Effector memory CD8-positive, alpha-beta T cell (primary cell): ENCODE data around the gene ASCL5.

Experiments
- ATAC-seq: fragments of 150-1000 bp; cut with Tn5 transposase; replicated peaks from 2 replicates; pipeline ENCODE4 v1.10.0; 2021; ENCODE audit warnings: mild to moderate bottlenecking, moderate library complexity
- DNase-seq, 3 experiments: peaks; one replicate each; pipeline ENCODE4 v3.0.0; 2021
- H3K27ac Mint-ChIP-seq, 2 donors: one replicate each; pipeline ENCODE4 v1.8.0; 2022; ENCODE audit warnings: mild to moderate bottlenecking in 2 of 2, mixed read lengths in 2 of 2, moderate library complexity in 2 of 2
- H3K27me3 Mint-ChIP-seq, 2 donors: one replicate each; pipeline ENCODE4 v1.8.0; 2022; ENCODE audit warnings: mixed read lengths in 2 of 2
- H3K36me3 Mint-ChIP-seq: one replicate; pipeline ENCODE4 v1.8.0; 2022; ENCODE audit warnings: mild to moderate bottlenecking, moderate library complexity, mixed read lengths; ENCODE audit not compliant: insufficient read depth
- H3K4me1 Mint-ChIP-seq, 2 donors: one replicate each; pipeline ENCODE4 v1.8.0; 2022; ENCODE audit warnings: low read depth in 2 of 2, mixed read lengths in 2 of 2
- H3K4me3 Mint-ChIP-seq, 2 donors: one replicate each; pipeline ENCODE4 v1.8.0; 2022; ENCODE audit warnings: mild to moderate bottlenecking in 2 of 2, mixed read lengths in 2 of 2, moderate library complexity in 2 of 2
- H3K9me3 Mint-ChIP-seq, 2 donors: one replicate each; pipeline ENCODE4 v1.8.0; 2022; ENCODE audit warnings: mixed read lengths in 2 of 2

The ASCL5 gene

DNA sequence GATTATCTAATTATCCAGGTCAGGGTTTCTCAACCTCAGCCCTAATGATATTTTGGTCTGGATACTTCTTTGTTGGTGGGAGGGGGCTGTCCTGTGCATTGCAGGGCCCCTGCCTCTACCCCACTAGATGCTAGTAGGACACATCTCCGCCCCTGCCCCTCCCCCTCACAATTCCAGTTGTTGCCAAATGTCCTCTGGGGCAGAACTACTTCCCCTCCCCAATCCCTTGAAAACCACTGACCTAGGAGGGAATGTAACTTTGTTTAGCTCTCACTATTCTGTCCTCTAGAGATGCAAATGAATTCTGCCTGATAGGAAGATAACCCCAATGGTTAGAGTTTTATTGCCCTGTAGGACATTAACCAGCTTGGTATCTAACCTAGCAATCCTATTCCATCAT lies 22.8 kb downstream of the ASCL5 start:
- peak overlapping the region in 1 of 2 donors; percentile 2 for H3K27ac Mint-ChIP-seq

DNA sequence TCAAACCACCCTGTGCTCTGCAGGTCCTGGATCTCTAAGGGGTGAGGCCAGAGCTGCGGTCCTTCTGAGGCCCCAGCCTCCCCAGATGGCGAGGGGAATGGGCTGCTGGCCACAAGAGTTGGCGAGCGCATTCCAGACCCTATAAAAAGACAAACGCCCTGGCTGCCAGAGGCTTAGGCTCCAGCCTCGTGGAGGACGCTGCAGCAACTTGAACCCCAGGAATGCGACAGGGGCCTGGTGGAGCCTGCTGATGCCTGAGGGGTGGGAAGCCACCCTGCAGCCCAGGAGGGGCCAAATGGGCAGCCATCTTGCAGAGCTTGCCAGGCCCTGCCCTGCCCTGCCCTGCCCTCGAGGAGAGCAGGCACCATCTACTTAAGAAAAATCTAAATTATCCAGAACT lies 23.3 kb downstream of the ASCL5 start:
- no peaks in the 10 kb centered on the region for H3K9me3 Mint-ChIP-seq
- H3K27me3 Mint-ChIP-seq = peaks cover 0 to 8% of the 10 kb centered on the region in 2 donors
- H3K4me3 Mint-ChIP-seq = no peak overlapping the region
- H3K27ac Mint-ChIP-seq = no peak overlapping the region
- no peaks in the 10 kb centered on the region for H3K36me3 Mint-ChIP-seq
- H3K4me1 Mint-ChIP-seq = no peaks in the 10 kb centered on the region
- DNase-seq = no peak
- ATAC-seq = no peak

More for the DNA sequence above, 22.8 kb downstream of the ASCL5 start:
- no peak for ATAC-seq
- no peak overlapping the region for H3K4me3 Mint-ChIP-seq
- no peaks in the 10 kb centered on the region for H3K9me3 Mint-ChIP-seq
- DNase-seq = no peak
- no peaks in the 10 kb centered on the region for H3K4me1 Mint-ChIP-seq
- no peaks in the 10 kb centered on the region for H3K36me3 Mint-ChIP-seq
- peaks cover 0 to 5% of the 10 kb centered on the region in 2 donors for H3K27me3 Mint-ChIP-seq

DNA sequence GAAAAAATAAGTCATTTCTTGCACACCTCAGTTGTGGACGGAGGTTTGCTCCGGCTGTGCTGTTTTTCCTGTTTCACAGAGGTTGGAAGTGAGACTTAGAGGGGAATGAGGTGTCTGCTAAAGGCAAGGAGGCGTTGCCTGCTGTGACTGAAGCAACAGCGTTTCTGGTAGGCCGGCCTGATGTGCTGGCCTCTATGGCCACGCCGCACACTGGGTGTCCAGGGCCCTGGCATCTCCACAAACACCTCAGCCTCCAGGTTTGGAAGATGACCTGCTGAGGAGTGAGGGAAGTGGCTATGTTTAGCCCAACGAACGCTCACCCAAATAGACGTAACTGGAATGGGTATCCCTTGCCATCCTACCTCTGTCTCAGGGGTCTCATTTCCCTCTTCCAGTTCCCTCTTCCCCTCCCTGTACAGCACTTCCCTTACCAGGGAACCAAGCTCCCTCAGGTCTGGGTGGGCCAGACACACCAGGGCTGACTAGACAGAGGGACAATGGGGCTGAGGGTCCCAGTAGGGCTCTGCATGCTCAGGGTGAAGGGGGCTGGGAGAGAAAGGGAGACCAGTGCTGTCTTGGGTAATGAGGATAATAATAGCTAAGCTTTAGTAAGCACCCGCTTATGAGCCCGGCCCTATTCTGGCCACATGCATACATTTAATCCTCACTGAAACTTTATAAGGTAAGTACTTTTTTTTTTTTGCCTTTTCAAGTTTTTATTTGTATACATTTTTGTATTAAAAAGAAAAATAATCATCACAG lies 26.6 kb downstream of the ASCL5 start:
- Mint-ChIP-seq H3K4me3 (no peak overlapping the region), H3K27ac (no peak overlapping the region), H3K36me3 (no peaks in the 10 kb centered on the region), H3K9me3 (no peaks in the 10 kb centered on the region), H3K27me3 (peaks cover 14 to 22% of the 10 kb centered on the region in 2 donors), H3K4me1 (no peaks in the 10 kb centered on the region)
- ATAC-seq (no peak), DNase-seq (no peak)

DNA sequence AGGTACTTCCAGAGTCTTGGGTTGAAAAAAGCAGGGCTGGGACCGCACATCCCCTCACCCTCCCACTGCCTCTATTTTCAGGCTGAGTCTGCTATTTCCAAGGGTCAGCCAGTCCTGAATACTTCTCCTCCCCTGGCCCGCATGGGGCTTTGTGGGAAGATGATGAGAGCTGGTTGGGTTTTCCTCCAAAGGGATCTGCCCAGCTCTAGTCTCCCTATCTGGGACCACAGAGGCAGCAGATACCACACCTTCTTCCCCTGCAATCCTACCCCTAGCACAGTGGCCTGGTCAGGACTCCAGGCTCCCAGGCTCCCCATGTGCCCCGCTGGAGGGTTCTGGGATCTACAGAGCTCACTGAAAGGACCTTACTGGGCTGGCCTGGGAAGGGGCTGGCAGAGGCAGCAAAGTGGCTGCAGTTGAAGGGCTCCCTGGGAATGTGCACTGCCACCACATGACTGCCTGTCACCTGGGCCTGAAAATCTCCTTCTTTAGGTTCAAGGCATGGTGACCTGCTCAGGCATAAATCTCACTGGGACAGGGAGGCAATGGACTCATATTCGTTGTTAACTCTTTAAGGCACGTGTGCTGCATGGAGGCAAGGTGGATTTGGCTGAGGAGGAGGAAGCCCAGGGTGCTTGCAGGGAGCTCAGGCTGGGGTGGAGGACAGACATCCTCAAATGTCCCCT lies 27.8 kb downstream of the ASCL5 start:
- no peak for ATAC-seq
- no peaks in the 10 kb centered on the region for H3K9me3 Mint-ChIP-seq

DNA sequence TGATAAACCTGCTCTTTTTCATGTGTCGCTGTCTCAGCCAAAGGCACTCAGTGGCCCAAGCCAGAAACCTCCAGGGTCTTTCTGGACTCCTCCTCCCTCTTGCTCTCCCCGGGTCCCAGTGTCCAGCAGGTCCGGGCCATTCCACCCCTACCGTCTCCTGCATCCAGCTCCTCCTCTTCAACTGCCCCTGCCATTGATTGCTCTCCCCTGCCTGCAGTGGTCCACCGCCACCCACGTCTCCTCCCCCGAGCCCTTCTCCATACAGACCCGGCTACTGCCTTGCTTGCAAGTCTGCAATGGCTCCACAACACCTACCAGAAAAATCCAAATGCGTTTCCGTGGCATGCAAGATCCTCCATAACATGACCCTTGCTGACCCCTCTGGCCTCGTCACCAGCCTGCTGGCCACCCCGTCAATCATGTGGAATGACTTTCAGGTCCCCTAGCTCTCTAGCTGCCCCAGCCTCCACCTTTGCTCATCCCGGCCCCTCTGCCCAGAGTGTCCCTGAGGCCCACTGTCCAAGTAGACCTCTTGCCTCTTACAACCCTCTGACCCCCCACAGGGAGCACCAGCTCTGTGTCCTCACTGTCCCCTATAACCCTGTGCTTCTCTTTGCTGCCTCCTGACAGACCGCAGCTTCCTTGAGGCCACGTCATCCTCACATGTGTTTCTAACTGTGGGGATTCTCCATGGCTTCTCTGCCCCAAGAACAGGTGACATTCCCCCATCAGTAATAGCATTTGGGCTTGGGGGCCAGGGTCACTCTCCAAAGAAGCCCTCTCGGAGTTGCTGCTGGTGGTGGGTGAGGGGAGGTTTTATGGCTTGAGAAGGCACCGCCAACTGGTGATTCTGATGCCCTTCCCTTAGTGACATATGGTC lies 29.8 kb downstream of the ASCL5 start:
- Mint-ChIP-seq H3K4me3 (no peak overlapping the region), H3K36me3 (no peaks in the 10 kb centered on the region), H3K27me3 (peaks cover 29 to 38% of the 10 kb centered on the region in 2 donors), H3K9me3 (no peaks in the 10 kb centered on the region), H3K4me1 (no peaks in the 10 kb centered on the region), H3K27ac (no peak overlapping the region)
- ATAC-seq = no peak
- DNase-seq = no peak

More for the DNA sequence above, 27.8 kb downstream of the ASCL5 start:
- no peaks in the 10 kb centered on the region for H3K4me1 Mint-ChIP-seq
- peaks cover 19 to 32% of the 10 kb centered on the region in 2 donors for H3K27me3 Mint-ChIP-seq
- H3K36me3 Mint-ChIP-seq = no peaks in the 10 kb centered on the region
- H3K27ac Mint-ChIP-seq = no peak overlapping the region
- no peak overlapping the region for H3K4me3 Mint-ChIP-seq
- no peak for DNase-seq

DNA sequence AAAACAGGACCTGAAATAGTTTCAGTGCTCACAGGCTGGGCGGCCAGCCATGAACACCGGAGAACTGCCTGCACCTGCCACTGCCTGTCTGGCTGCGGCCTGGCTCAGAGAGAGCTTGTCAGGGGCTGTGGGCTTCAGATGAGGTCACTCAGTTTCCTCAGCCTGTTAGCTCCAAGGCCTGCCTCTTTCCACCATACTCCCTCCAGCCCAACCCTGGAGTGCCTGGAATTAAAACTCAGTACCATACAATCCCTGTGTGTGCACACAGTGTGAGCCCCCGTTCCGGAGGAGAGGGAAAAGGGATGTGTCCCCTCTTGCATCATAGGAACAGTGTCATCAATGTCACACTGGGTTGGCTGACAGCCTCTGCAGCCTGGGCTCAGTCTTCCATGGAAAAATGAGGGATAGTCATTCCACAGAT lies 30.9 kb downstream of the ASCL5 start:
- Mint-ChIP-seq H3K27me3 (peaks cover 35 to 49% of the 10 kb centered on the region in 2 donors), H3K9me3 (no peaks in the 10 kb centered on the region), H3K27ac (no peak overlapping the region), H3K4me3 (no peak overlapping the region), H3K4me1 (no peaks in the 10 kb centered on the region), H3K36me3 (no peaks in the 10 kb centered on the region)
- ATAC-seq (no peak), DNase-seq (no peak)

DNA sequence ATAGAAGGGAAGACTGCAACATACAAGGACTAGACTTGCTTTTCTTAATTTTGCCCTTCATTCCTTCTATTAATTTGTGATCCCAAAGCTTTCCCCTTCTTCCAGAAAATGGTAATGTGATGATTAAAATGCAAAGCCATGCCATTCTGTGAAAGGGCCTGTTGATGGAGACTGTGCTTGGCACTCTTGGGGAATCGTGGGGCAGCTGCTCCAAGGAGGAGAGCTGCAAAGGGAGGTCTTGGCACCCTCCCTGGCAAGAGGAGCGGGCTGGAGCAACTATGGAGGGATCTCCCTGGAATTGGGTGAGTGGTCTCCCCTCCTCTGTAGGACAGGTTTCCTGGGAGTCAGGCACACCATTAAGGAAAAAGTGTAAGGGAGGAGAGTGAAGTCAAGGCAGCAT lies 31.4 kb downstream of the ASCL5 start:
- no peak for DNase-seq
- Mint-ChIP-seq H3K4me3 (no peak overlapping the region), H3K27ac (no peak overlapping the region), H3K4me1 (no peaks in the 10 kb centered on the region), H3K36me3 (no peaks in the 10 kb centered on the region), H3K27me3 (peaks cover 35 to 49% of the 10 kb centered on the region in 2 donors), H3K9me3 (no peaks in the 10 kb centered on the region)
- ATAC-seq = no peak

DNA sequence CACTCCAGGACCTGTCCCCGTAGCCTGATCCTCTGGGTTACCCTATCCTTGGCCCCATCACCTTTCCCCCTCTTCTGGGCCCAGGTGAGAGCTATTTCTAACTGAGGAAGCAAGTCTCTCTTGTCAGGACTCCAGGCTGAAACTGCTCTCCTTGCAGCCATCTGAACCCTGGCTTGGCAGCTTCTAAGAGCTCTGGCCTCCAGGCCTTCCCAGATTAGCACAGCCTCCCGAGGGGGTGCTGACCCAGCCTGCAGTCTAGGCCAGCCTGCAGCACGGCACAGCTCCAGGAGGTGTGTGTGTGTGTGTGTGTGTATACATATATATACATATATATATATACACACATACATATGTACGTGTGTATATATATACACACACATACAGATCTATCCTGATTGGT lies 32.2 kb downstream of the ASCL5 start:
- DNase-seq (no peak), ATAC-seq (no peak)
- H3K27me3 Mint-ChIP-seq = peaks cover 35 to 49% of the 10 kb centered on the region in 2 donors
- no peaks in the 10 kb centered on the region for H3K9me3 Mint-ChIP-seq
- no peaks in the 10 kb centered on the region for H3K36me3 Mint-ChIP-seq
- H3K27ac Mint-ChIP-seq = no peak overlapping the region
- H3K4me1 Mint-ChIP-seq = no peaks in the 10 kb centered on the region
- no peak overlapping the region for H3K4me3 Mint-ChIP-seq

DNA sequence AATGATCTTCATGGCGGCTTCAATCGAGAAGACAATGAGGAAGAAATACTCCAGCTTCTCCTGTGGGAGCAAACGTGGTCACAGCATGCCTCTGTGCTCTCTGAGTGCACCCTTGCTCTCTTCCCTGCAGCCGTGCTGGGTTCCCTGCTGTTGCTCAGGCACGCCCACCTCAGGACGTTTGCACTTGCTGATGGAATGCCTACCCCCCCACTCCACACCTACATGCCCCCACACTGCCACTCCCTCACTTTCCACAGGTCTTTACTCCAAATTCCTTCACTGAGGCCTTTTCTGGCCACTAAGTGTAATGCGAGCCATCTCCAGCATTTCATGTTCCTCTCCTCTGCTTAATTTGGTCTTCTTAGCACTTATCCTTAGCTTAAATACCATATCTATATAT lies 33.0 kb downstream of the ASCL5 start:
- ATAC-seq = no peak
- Mint-ChIP-seq H3K36me3 (peaks cover 3% of the 10 kb centered on the region), H3K27me3 (peaks cover 39 to 51% of the 10 kb centered on the region in 2 donors), H3K9me3 (no peaks in the 10 kb centered on the region), H3K27ac (no peak overlapping the region), H3K4me3 (no peak overlapping the region), H3K4me1 (no peaks in the 10 kb centered on the region)
- no peak for DNase-seq

DNA sequence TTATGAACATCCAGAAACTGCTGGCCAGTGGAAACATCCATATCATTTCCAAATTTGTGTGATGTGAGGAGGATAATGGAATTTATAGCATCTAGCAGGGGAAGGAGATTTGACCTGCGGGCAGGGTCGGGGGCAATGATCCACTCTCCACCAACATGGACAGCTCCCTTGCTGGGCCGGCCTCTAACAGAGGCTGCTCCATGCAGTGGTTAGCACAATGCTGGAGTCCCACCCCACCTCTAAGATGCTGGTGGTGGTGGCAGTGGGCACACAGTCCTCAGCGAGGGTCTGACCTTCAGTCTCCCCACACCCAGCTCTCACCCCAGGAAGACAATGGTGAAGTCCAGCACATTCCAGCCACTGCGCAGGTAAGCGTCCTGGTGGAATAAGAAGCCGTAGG lies 33.4 kb downstream of the ASCL5 start:
- no peak overlapping the region for H3K4me3 Mint-ChIP-seq
- ATAC-seq = no peak

DNA sequence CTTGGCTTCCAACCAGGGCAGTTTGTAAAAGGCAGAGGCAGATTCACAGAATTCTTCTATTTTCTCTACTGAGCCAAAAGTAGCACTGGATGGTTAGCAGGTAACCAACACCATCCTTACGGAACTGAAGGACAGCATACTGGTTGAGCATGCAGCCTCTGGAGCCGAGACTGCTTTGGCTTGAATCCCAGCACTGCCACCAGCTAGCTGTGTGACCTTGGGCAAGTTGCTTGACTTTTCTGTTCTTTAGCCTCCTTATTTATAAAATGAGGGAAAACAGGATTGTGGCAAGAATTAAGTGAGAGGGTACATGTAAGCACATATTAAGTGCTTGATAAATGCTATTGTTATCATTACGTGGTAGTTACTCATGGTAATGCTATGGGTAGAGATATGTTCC lies 34.2 kb downstream of the ASCL5 start:
- no peak overlapping the region for H3K4me3 Mint-ChIP-seq
- H3K9me3 Mint-ChIP-seq = no peaks in the 10 kb centered on the region
- H3K27ac Mint-ChIP-seq = no peak overlapping the region

More for the DNA sequence above, 33.4 kb downstream of the ASCL5 start:
- Mint-ChIP-seq H3K4me1 (no peaks in the 10 kb centered on the region), H3K27me3 (peaks cover 39 to 51% of the 10 kb centered on the region in 2 donors), H3K36me3 (peaks cover 4% of the 10 kb centered on the region), H3K9me3 (no peaks in the 10 kb centered on the region), H3K27ac (no peak overlapping the region)
- DNase-seq = no peak

DNA sequence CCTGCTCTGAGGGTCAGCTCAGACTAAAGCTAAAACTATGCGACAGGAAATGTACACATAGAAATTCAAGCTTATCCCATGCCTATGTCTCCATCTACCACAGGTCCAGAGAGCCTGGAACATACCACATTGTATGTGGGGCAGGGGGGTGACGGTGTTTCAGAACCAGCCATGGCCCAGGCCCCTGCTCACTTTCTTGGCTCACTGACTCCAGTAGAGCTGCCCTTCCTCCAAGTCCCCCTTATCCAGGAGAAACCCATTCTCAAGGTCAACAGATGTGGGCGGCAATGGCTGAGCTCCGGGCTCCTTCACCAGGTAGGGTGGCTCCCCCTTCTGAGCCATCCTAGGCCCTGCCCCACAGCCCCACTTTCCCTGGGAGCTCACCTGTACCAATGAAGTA lies 35.7 kb downstream of the ASCL5 start:
- Mint-ChIP-seq H3K9me3 (no peaks in the 10 kb centered on the region), H3K4me1 (no peaks in the 10 kb centered on the region)

More for the DNA sequence above, 34.2 kb downstream of the ASCL5 start:
- DNase-seq = no peak
- peaks cover 4% of the 10 kb centered on the region for H3K36me3 Mint-ChIP-seq
- H3K4me1 Mint-ChIP-seq = no peaks in the 10 kb centered on the region
- H3K27me3 Mint-ChIP-seq = peaks cover 42 to 58% of the 10 kb centered on the region in 2 donors
- ATAC-seq = no peak

DNA sequence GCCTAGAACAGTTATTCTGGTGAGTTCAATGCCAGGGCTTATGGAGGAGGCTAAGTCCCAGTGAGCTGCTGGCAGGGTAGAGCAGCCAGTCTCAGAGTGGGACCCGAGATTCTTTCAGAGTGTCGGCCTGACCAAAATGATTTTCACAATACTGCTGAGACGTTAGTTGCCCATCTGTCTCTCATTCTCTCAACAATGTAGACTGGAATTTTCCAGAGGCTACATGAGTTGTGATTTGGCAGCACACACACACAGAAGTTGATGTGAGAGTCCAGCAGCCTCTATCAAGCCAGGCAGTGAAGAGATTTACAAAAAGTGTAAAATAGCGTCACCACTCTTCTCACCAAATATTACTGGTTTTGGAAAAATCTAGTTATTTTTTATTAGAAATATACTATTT lies 36.4 kb downstream of the ASCL5 start:
- Mint-ChIP-seq H3K9me3 (no peaks in the 10 kb centered on the region), H3K27ac (no peak overlapping the region), H3K4me3 (no peak overlapping the region), H3K27me3 (peaks cover 41 to 62% of the 10 kb centered on the region in 2 donors), H3K4me1 (no peaks in the 10 kb centered on the region), H3K36me3 (peaks cover 4% of the 10 kb centered on the region)
- ATAC-seq = no peak
- DNase-seq = no peak

More for the DNA sequence above, 35.7 kb downstream of the ASCL5 start:
- DNase-seq (no peak), ATAC-seq (no peak)
- Mint-ChIP-seq H3K27ac (no peak overlapping the region), H3K4me3 (no peak overlapping the region), H3K36me3 (peaks cover 4% of the 10 kb centered on the region), H3K27me3 (peaks cover 41 to 55% of the 10 kb centered on the region in 2 donors)
